ENCODE data around the gene PRICKLE1. TPM values are rescaled to one million over a fixed set of nuclear protein-coding genes. Genes with fewer than 3 reads are reported as not detected.

Gene PRICKLE1
- total and polyA plus RNA-seq, 2 of the 4 experiments (the other 2 are of a cell fraction) = 21.3 to 21.7 TPM

GRCh38 chr12:42477941-42478340, 111.6 kb downstream of the PRICKLE1 start:
- Histone ChIP-seq H4K5ac (ENCODE audit: low read depth, low read length) (no peak overlapping the region), H3K18ac (ENCODE audit: low read depth, low read length) (no peak overlapping the region), H3K56ac (ENCODE audit: extremely low read depth, insufficient read depth, low read length) (no peak overlapping the region), H3K4me2 (ENCODE audit: low read depth, low read length) (peak overlapping the region; percentile 70; the same call in 1 of the 2 replicates), H3K4me1 (ENCODE audit: control insufficient read depth, insufficient read depth, low read length) (peaks cover 16% of the 10 kb centered on the region), H3K9ac (ENCODE audit: low read depth, low read length) (no peak overlapping the region), H3K27ac (ENCODE audit: insufficient read depth, low read length) (no peak overlapping the region), H3K4me3 (ENCODE audit: insufficient read depth, low read depth, low read length) (no peak overlapping the region), H3K4ac (ENCODE audit: low read depth, low read length) (no peak overlapping the region), H2BK15ac (ENCODE audit: low read depth, low read length) (no peak overlapping the region), H3K9me1 (ENCODE audit: insufficient read depth, low read length) (peaks cover 15% of the 10 kb centered on the region), H2AK9ac (replicated peaks; ENCODE audit: low read depth, low read length, poor library complexity) (no peak overlapping the region), H3K14ac (replicated peaks; ENCODE audit: low read depth, low read length) (no peak overlapping the region), H2AK5ac (ENCODE audit: low read depth, low read length) (no peak overlapping the region), H4K8ac (ENCODE audit: low read depth in 2 of 2, low read length in 2 of 2) (no peak overlapping the region), H4K91ac (ENCODE audit: insufficient read depth, low read depth, low read length) (no peak overlapping the region), H2BK120ac (ENCODE audit: low read depth, low read length) (no peak overlapping the region), H3K23ac (ENCODE audit: low read depth, low read length) (no peak overlapping the region), H2BK5ac (ENCODE audit: low read depth, low read length, poor library complexity, severe bottlenecking) (peak overlapping the region; percentile 93), H3K36me3 (ENCODE audit: control insufficient read depth, insufficient read depth, low read length) (no peaks in the 10 kb centered on the region), H3K79me1 (ENCODE audit: low read depth in 1 of 2, low read length in 2 of 2) (peaks cover 21 to 65% of the 10 kb centered on the region in 2 experiments), H3K27me3 (ENCODE audit: control insufficient read depth, insufficient read depth, low read length) (no peaks in the 10 kb centered on the region), H2BK20ac (ENCODE audit: low read depth, low read length) (no peak overlapping the region), H4K20me1 (ENCODE audit: insufficient read depth, low read length) (peaks cover 11% of the 10 kb centered on the region; the same call in 1 of the 2 replicates), H3K9me3 (ENCODE audit: control insufficient read depth, insufficient read depth, low read length) (no peaks in the 10 kb centered on the region), H2AFZ (replicated peaks; ENCODE audit: low read length, poor library complexity) (no peak overlapping the region)
- in situ Hi-C loops (cut with MboI; ENCODE audit: low sequenced_read_pairs) = no loop called here
- TF ChIP-seq NFE2L2 (IDR thresholded peaks at IDR 0.05; ENCODE audit: low read depth, low read length) = peak; percentile 60; the same call in 1 of the 2 replicates
- TF ChIP-seq MXI1 (IDR thresholded peaks at IDR 0.05; ENCODE audit: borderline replicate concordance, low read depth, low read length) = no peak
- peak; percentile 81 for TF ChIP-seq CEBPB (IDR thresholded peaks at IDR 0.05; ENCODE audit: low read depth, low read length)
- peak; percentile 58; the same call in 1 of the 2 replicates for TF ChIP-seq MAZ (IDR thresholded peaks at IDR 0.05; ENCODE audit: borderline replicate concordance, low read depth, low read length)
- no peak for TF ChIP-seq SMC3 (IDR thresholded peaks at IDR 0.05; ENCODE audit: low read depth, low read length)
- POLR2A ChIA-PET (ENCODE audit: unreplicated experiment) = no interaction called here
- DNase-seq = peak; percentile 91
- dilution Hi-C loops (cut with HindIII; ENCODE audit: low sequenced_read_pairs, unreplicated experiment) = no loop called here
- intact Hi-C loops (cut with micrococcal nuclease) = no loop called here
- no CpG with 5 or more reads among the region's 1 CpG for WGBS, 2 experiments (ENCODE audit: extremely low coverage in 2 of 2, insufficient read length in 1 of 2)
- BruUV-seq (replicated peaks) = no TSS peak
- ATAC-seq (ENCODE audit: low read depth) = peak; percentile 63
- CTCF ChIA-PET = interaction anchor here (0.5 to 1.6 kb wide), 2 partner anchors 75 to 91 kb away, joined by 3 to 7 read pairs; no protein-coding TSS in a partner anchor
